Caco-2 (cell line): Measurements from ENCODE around the gene USP6. TPM values are rescaled to one million over a fixed set of nuclear protein-coding genes. Genes with fewer than 3 reads are reported as not detected.

ENCODE experiments used
- BruUV-seq: library from RNA; stranded (reverse); fragments of 400-500 nt; replicated peaks from 2 replicates; lab custom pipeline; 2021; lab: Mats Ljungman, UMichigan
- CTCF ChIA-PET: fragments of 300-600 bp; sonication (Branson Sonifier 250); formaldehyde crosslinking; loops from one replicate; lab custom pipeline; 2022; ENCODE audit warnings: antibody characterized with exemption; lab: Charles Lee
- POLR2A ChIA-PET: fragments of 300-600 bp; sonication (Branson Sonifier 250); formaldehyde crosslinking; loops from one replicate; lab custom pipeline; 2022; ENCODE audit warnings: antibody characterized with exemption; lab: Charles Lee
- DNase-seq, 2 experiments: peaks; one replicate each; pipeline versions ENCODE4 v3.0.0 to v3.0.0-alpha.2; 2020 to 2022
- H3K27me3 ChIP-seq: replicated peaks from 2 replicates; pipeline ENCODE4 v1.6.0; 2011; ENCODE audit warnings: low read length; ENCODE audit not compliant: control insufficient read depth, insufficient read depth
- H3K36me3 ChIP-seq: 2 replicates; pipeline ENCODE4 v1.5.1; 2011; ENCODE audit warnings: low read length; ENCODE audit not compliant: control insufficient read depth, insufficient read depth
- H3K4me1 ChIP-seq: fragments of 250-450 bp; sonication (Bioruptor Pico); 2 replicates; pipeline ENCODE4 v1.5.1; 2020; ENCODE audit warnings: mild to moderate bottlenecking
- H3K4me3 ChIP-seq: 2 replicates; pipeline ENCODE4 v1.5.1; 2011; ENCODE audit warnings: low read depth, mild to moderate bottlenecking, control low read depth, low read length
- H3K9me3 ChIP-seq: fragments of 250-450 bp; sonication (Bioruptor Pico); 2 replicates; pipeline ENCODE4 v1.5.1; 2020; ENCODE audit warnings: mild to moderate bottlenecking, moderate library complexity
- H3K27ac Mint-ChIP-seq: one replicate; pipeline ENCODE4 v1.8.0; 2022; ENCODE audit warnings: mixed read lengths; ENCODE audit not compliant: unreplicated experiment
- H3K27me3 Mint-ChIP-seq: one replicate; pipeline ENCODE4 v1.8.0; 2022; ENCODE audit warnings: mixed read lengths; ENCODE audit not compliant: insufficient read depth, unreplicated experiment
- H3K36me3 Mint-ChIP-seq: one replicate; pipeline ENCODE4 v1.8.0; 2022; ENCODE audit warnings: mild to moderate bottlenecking, mixed read lengths; ENCODE audit not compliant: insufficient read depth, unreplicated experiment
- H3K4me1 Mint-ChIP-seq: one replicate; pipeline ENCODE4 v1.8.0; 2022; ENCODE audit warnings: low read depth, mixed read lengths; ENCODE audit not compliant: unreplicated experiment
- H3K4me3 Mint-ChIP-seq: one replicate; pipeline ENCODE4 v1.8.0; 2022; ENCODE audit warnings: mild to moderate bottlenecking, moderate library complexity, mixed read lengths; ENCODE audit not compliant: unreplicated experiment
- H3K9me3 Mint-ChIP-seq: one replicate; pipeline ENCODE4 v1.8.0; 2022; ENCODE audit warnings: mixed read lengths; ENCODE audit not compliant: unreplicated experiment
- CTCF ChIP-seq, 2 experiments: fragments of 200-600 bp in 1 of 2; IDR thresholded peaks; 1 replicate in 1 of 2; 2 replicates in 1 of 2; pipeline versions ENCODE4 v1.5.1 to v1.8.0; 2011 to 2022; ENCODE audit warnings: antibody characterized with exemption in 1 of 2, control low read depth in 1 of 2, inconsistent platforms in 1 of 2, low read depth in 1 of 2, low read length in 1 of 2, mild to moderate bottlenecking in 1 of 2, moderate library complexity in 1 of 2; ENCODE audit not compliant: insufficient read depth in 1 of 2, severe bottlenecking in 1 of 2, unreplicated experiment in 1 of 2
- intact Hi-C: fragments of 100-400 bp; cut with micrococcal nuclease; formaldehyde crosslinking; loops from one replicate; pipeline ENCODE4 v1.10.0; 2022; ENCODE audit not compliant: unreplicated experiment
- total RNA-seq: library from RNA; stranded (reverse); gene quantifications from 2 replicates; pipeline ENCODE4 v1.2.3, GENCODE V29; 2022

USP6 gene
- total RNA-seq, 1 experiment from 2014 or later = 0.16 TPM

GRCh38 chr17:5110816-5111215 lies 5.0 kb upstream of the USP6 start:
- Mint-ChIP-seq H3K27me3 (no peaks in the 10 kb centered on the region), H3K4me3 (peak overlapping the region; percentile 90), H3K9me3 (peaks cover 10% of the 10 kb centered on the region), H3K4me1 (peaks cover 6% of the 10 kb centered on the region), H3K36me3 (peaks cover 45% of the 10 kb centered on the region), H3K27ac (peak overlapping the region; percentile 92)
- peak in 1 of 2 experiments; percentile 33 for DNase-seq
- BruUV-seq = TSS peak; percentile 50
- H3K9me3 ChIP-seq = no peaks in the 10 kb centered on the region
- H3K4me1 ChIP-seq = peaks cover 4% of the 10 kb centered on the region
- intact Hi-C loops = no loop called here
- CTCF ChIA-PET = no interaction called here
- POLR2A ChIA-PET = interaction anchor here (0.9 to 1.0 kb wide), 2 partner anchors 43 to 309 kb away, joined by 3 read pairs; partner anchors contain the start of genes NUP88 and RPAIN
- no peak for TF ChIP-seq CTCF (IDR thresholded peaks at IDR 0.05; ENCODE audit: insufficient read depth in 1 of 2, low read depth in 1 of 2, low read length in 1 of 2, severe bottlenecking in 1 of 2, unreplicated experiment in 1 of 2)
- H3K27me3 ChIP-seq = no peaks in the 10 kb centered on the region
- peaks cover 4% of the 10 kb centered on the region for H3K36me3 ChIP-seq
- H3K4me3 ChIP-seq = peak overlapping the region; percentile 60

- TF ChIP-seq CTCF (IDR thresholded peaks at IDR 0.05; ENCODE audit: insufficient read depth in 1 of 2, low read depth in 1 of 2, low read length in 1 of 2, severe bottlenecking in 1 of 2, unreplicated experiment in 1 of 2) = no peak
- Histone ChIP-seq H3K27me3 (no peaks in the 10 kb centered on the region), H3K4me1 (peaks cover 4% of the 10 kb centered on the region), H3K4me3 (peak within 1 kb of the TSS; percentile 60), H3K36me3 (peaks cover 4% of the 10 kb centered on the region), H3K9me3 (no peaks in the 10 kb centered on the region)
- Mint-ChIP-seq H3K9me3 (peaks cover 10% of the 10 kb centered on the region), H3K4me3 (peak within 1 kb of the TSS; percentile 90), H3K4me1 (peaks cover 6% of the 10 kb centered on the region), H3K27ac (peak within 1 kb of the TSS; percentile 92), H3K36me3 (peaks cover 37% of the 10 kb centered on the region), H3K27me3 (no peaks in the 10 kb centered on the region)
- BruUV-seq = TSS peak; percentile 84
- DNase-seq = peak; percentile 92 to 93
- intact Hi-C loops = no loop called here
- ChIA-PET POLR2A (interaction anchor here (0.9 to 1.0 kb wide), 2 partner anchors 44 to 308 kb away, joined by 3 read pairs; partner anchors contain the start of genes NUP88 and RPAIN), CTCF (no interaction called here)
Observed at GRCh38 chr17:5111402-5112204, 4.2 kb upstream of the USP6 start, which contains the start of gene ZNF232. ZNF232 (minus strand) TSS chr17:5111878; CDS start chr17:5111822, 56 bp downstream.

- H3K36me3 Mint-ChIP-seq = no peaks in the 10 kb centered on the region
- H3K9me3 ChIP-seq = no peaks in the 10 kb centered on the region
- no peaks in the 10 kb centered on the region for H3K4me1 Mint-ChIP-seq
- TF ChIP-seq CTCF (IDR thresholded peaks at IDR 0.05; ENCODE audit: insufficient read depth in 1 of 2, low read depth in 1 of 2, low read length in 1 of 2, severe bottlenecking in 1 of 2, unreplicated experiment in 1 of 2) = no peak
- H3K4me3 Mint-ChIP-seq = no peak overlapping the region
- H3K27me3 ChIP-seq = no peaks in the 10 kb centered on the region
- intact Hi-C loops = no loop called here
- no peak overlapping the region for H3K27ac Mint-ChIP-seq
- ChIA-PET POLR2A (no interaction called here), CTCF (no interaction called here)
- H3K36me3 ChIP-seq = no peaks in the 10 kb centered on the region
- H3K4me3 ChIP-seq = no peak overlapping the region
- no peaks in the 10 kb centered on the region for H3K9me3 Mint-ChIP-seq
- H3K27me3 Mint-ChIP-seq = no peaks in the 10 kb centered on the region
- H3K4me1 ChIP-seq = no peaks in the 10 kb centered on the region
- DNase-seq = no peak
- no TSS peak for BruUV-seq
Observed at GRCh38 chr17:5118219-5118618, 2.4 kb downstream of the USP6 start.
